Ureter (tissue), 1 donor: ENCODE measurements around the gene INCA1. TPM values are rescaled to one million over a fixed set of nuclear protein-coding genes. Genes with fewer than 3 reads are reported as not detected.
A peak's percentile ranks its signal among the peaks of the same experiment; 100 is the strongest.

Experiments
- DNase-seq: peaks from one replicate; pipeline ENCODE4 v3.0.0-alpha.2; 2020; ENCODE audit warnings: low spot score
- total RNA-seq: library from RNA; stranded (reverse); gene quantifications from one replicate; pipeline ENCODE4 v1.2.4, GENCODE V29; 2023
- donor health status: DM: yes; HTN: yes; CAD: no.

Gene INCA1
- total RNA-seq, 1 donor from 2014 or later, result 1.1 TPM

GRCh38 chr17:5011928-5012327 is 14.6 kb upstream of the INCA1 start:
- no peak for DNase-seq

- no peak for DNase-seq
Observed at GRCh38 chr17:5003214-5003867, 6.0 kb upstream of the INCA1 start.

GRCh38 chr17:5002121-5002788 is 4.9 kb upstream of the INCA1 start:
- no peak for DNase-seq

DNA sequence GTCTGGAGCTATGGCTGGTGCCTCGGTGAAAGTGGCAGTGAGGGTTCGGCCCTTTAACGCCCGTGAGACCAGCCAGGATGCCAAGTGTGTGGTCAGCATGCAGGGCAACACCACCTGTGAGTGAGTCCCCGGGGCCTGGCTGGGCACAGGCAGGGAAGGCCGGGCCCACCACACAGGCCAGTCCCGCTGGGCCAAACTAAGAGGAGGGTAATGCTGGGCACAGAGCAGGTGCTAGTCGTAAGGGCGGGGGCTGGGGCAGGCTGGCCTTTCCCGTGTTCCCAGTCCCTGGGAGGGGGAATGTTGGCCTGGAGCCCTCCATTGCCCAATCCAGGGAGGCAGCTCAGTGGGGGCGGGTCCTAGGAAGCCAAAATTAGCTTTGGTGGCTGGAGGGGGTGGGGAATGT is 2.9 kb upstream of the INCA1 start:
- peak; percentile 68 for DNase-seq

DNA sequence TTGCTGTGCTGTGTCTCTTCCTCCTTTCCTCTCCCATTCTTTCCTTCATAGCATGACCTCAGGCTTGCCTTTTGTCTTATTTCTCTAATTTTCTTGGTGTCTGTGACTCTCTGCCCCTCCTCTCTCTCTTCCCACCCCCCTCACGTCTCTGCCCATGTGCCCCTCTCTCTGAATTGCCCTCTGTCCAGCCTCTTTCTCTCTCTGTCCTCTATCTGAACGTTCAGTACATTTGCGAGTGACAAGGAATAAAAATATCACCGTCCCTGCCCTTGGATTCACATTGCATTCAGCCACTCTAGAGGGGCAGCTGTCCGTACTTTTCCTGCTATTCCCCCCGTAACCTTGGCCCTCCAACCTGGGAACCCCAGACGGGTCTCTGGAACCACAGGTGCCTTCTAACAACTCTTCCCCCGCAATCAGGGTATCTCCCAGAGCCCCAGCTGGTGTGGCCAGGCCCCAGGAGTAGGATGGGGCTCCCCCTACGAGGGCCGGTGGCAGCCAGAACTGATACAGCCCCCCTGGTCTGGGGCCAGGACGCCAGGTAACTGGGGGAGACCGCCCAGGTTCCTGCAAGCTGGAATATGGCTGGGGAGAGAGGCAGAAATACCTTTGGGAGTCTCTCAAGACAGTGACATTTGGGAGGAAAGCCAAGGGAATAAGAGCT is 2.2 kb upstream of the INCA1 start:
- DNase-seq, result no peak

GRCh38 chr17:4998732-4999429 is 1.6 kb upstream of the INCA1 start:
- DNase-seq, result peak; percentile 61

- DNase-seq, result no peak
Observed at GRCh38 chr17:4998027-4998731, 857 bp upstream of the INCA1 start.

DNA sequence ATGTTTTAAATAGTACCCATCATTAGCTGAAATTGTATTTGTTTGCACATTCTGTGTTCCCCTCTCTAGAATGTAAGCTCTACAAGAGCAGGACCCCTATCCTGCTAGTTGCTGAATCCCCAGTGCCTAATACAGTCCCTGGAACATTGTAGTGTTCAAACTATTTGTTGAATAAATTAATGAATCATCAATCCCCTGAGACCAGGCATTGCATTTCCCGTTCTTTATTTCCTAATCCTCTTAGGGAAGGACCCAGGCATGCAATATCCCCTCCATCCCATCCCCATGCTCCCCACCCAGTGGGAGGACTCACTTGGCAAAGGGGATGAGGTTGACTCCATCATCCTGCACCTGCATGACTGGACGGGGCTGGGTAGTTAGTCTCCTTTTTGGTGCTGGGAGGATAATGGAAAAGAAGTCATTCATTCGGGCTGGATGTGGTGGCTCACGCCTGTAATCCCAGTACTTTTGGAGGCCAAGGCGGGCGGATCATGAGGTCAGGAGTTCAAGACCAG is 3.2 kb downstream of the INCA1 start:
- DNase-seq, result no peak

- no peak for DNase-seq
Observed at GRCh38 chr17:4987767-4988567, 9.4 kb downstream of the INCA1 start.

- peak; percentile 93 for DNase-seq
Observed at GRCh38 chr17:4986951-4987766, 10.2 kb downstream of the INCA1 start, which contains the start of gene CAMTA2. CAMTA2 (minus strand) TSS chr17:4987675; CDS start chr17:4986222, 1,453 bp downstream.

GRCh38 chr17:4986403-4986802 is 10.9 kb downstream of the INCA1 start:
- no peak for DNase-seq

DNA sequence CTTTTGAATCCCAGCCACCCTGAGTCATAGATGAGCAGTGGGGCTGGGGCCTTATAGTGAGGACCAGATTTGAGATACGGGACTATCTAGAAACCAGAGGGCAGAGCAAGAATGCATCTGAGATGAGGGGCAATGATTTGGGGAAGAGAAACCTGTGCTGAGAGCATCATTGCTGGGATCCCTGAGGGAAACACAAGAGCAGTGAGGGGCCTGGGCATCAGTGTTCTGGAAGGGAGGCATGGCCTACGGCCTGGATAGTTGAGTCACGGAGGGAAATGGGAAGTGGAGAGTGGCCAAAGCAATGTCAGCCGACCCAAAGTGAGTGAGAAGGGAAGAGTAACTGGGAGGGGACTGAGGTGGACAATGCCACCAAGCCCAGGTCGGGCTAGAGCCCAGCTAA is 15.0 kb downstream of the INCA1 start:
- DNase-seq, result no peak

DNA sequence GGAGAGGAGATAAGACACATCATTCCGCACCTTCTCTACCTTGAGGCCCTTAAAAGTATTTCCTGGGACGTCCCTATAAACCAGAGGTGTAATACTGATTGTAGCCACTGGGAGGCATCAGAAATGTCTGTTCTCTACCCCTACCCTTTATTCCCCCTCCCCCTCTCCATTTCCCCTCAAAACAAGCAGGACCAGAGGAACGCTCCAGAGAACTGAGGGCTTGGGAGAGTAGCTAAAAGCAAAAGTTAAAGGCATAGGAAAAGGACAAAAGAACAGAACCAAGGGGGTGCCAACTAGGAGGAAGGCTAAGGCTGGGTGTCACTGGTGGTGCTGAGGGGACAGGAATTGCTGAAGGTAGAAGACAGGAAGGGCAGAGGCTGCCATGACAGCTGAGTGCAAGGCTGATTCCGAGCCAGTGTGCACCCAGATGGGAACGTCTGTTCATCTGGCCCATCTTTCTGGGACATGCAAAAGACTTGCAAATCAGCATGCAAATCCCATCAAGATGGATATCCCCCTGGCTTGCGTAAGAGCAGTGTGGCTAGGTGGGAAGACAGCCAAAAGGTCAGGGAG is 16.6 kb downstream of the INCA1 start:
- no peak for DNase-seq

GRCh38 chr17:4978726-4979125 is 18.6 kb downstream of the INCA1 start:
- no peak for DNase-seq

DNA sequence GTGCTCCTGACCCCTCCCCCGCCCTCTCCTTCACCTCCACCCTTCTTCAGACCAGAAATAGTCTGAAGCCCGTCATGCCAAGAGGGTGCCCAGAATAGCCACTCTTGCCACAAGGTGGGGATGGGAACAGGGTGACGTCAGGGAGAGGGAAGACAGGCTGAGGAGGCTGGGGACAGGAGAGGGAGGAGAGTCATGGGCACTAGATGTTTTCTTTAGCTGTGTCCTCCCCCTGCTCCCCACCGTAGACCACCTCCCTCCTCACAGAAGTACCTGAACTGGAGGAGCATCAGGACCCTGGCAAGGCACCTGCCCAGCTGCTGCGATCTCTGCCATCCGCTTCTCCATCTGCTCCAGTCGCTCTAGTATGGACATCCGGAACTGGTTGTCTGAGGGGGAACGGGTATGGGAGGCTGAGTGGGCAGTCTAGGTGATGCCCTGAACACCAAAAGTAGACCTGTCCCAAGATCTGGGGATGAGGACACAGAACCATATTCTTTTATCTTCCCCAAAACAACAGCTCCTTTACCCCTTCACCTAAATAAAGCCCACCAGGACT is 23.1 kb downstream of the INCA1 start:
- no peak for DNase-seq

- no peak for DNase-seq
Observed at GRCh38 chr17:4973256-4974114, 23.8 kb downstream of the INCA1 start.

DNA sequence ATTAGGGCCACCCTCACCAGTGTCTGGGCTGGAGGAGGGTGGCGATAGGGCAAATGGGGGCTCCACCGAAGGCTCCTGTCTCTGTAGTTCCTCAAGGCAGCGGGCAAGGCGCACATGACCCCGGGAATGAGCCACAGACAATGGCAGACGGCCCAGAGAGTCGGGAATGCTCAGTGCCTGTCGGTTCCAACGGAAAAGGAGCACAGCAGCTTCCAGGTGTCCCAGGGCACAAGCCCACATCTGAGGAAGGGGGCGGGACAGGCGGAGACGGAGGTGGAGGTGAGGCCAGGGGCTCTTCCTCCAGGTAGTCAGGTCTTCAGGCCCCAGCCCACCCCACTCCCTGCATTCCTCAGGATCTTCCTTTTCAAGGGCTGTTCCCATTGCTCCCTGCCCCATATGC is 24.6 kb downstream of the INCA1 start:
- no peak for DNase-seq

DNA sequence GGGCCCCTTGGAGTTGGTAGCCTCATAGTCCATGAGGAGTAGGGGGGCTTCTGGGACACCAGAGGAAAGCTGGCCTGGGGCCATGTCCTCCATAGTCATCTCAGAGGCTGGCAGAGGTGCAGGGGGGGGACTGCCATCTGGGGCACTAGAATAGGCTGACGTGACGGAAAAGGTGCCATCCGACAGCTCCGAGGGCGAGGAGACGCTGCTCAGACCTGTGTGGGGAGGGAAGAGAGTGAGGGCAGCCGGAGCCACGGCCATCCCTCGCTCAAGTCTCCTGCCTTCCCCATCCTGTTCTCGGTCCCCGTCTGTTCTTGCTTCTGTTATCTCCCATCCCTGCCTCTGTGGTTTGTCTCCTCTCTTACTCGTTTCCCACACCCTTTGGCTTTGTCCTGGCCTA is 25.0 kb downstream of the INCA1 start:
- no peak for DNase-seq
